Mesenchymal stem cell (in vitro differentiated cells and primary cell): ENCODE data around the gene CMSS1.
A peak's percentile ranks its signal among the peaks of the same experiment; 100 is the strongest.

Source experiments
- DNase-seq: peaks from one replicate; pipeline ENCODE4 v3.0.0-alpha.2; 2013
- H2AFZ ChIP-seq: one replicate; pipeline ENCODE4 v1.6.1; 2013; ENCODE audit warnings: low read depth, mild to moderate bottlenecking, control low read depth, inconsistent platforms, low read length, moderate library complexity
- H2AK5ac ChIP-seq: 2 replicates; pipeline ENCODE4 v1.6.1; 2013; ENCODE audit warnings: low read length, moderate library complexity, mild to moderate bottlenecking, inconsistent platforms; ENCODE audit not compliant: severe bottlenecking
- H2BK120ac ChIP-seq: one replicate; pipeline ENCODE4 v1.6.1; 2013; ENCODE audit warnings: low read depth, mild to moderate bottlenecking, inconsistent platforms, low read length, moderate library complexity
- H2BK12ac ChIP-seq, 2 experiments: one replicate each; pipeline ENCODE4 v1.6.1; 2013; ENCODE audit warnings: inconsistent platforms in 2 of 2, low read length in 2 of 2, mild to moderate bottlenecking in 2 of 2, moderate library complexity in 2 of 2, control low read depth in 1 of 2
- H2BK15ac ChIP-seq: one replicate; pipeline ENCODE4 v1.6.1; 2013; ENCODE audit warnings: mild to moderate bottlenecking, low read depth, inconsistent platforms; ENCODE audit not compliant: poor library complexity, severe bottlenecking
- H2BK5ac ChIP-seq: 2 replicates; pipeline ENCODE4 v1.6.1; 2013; ENCODE audit warnings: low read depth, mild to moderate bottlenecking, low read length, control low read depth, inconsistent platforms; ENCODE audit not compliant: poor library complexity, severe bottlenecking
- H3K14ac ChIP-seq, 2 experiments: one replicate each; pipeline ENCODE4 v1.6.1; 2013; ENCODE audit warnings: inconsistent platforms in 2 of 2, low read length in 2 of 2, control low read depth in 1 of 2, mild to moderate bottlenecking in 1 of 2, moderate library complexity in 1 of 2
- H3K18ac ChIP-seq, 2 experiments: one replicate each; pipeline ENCODE4 v1.6.1; 2013; ENCODE audit warnings: inconsistent platforms in 2 of 2, low read length in 2 of 2, control low read depth in 1 of 2, low read depth in 1 of 2, mild to moderate bottlenecking in 1 of 2
- H3K23ac ChIP-seq, 2 experiments: one replicate each; pipeline ENCODE4 v1.6.1; 2013; ENCODE audit warnings: inconsistent platforms in 2 of 2, low read length in 2 of 2, mild to moderate bottlenecking in 2 of 2, moderate library complexity in 2 of 2, control low read depth in 1 of 2
- H3K27ac ChIP-seq: 2 replicates; pipeline ENCODE4 v1.5.1; 2013; ENCODE audit warnings: mild to moderate bottlenecking, moderate library complexity, low read length, control low read depth, inconsistent platforms; ENCODE audit not compliant: poor library complexity, severe bottlenecking
- H3K27me3 ChIP-seq, 2 experiments: 2 replicates each; pipeline versions ENCODE4 v1.6.1 to v1.7.0; 2013; ENCODE audit warnings: low read length in 2 of 2, mild to moderate bottlenecking in 2 of 2, moderate library complexity in 2 of 2, control low read depth in 1 of 2, inconsistent platforms in 1 of 2; ENCODE audit not compliant: control insufficient read depth in 1 of 2, insufficient read depth in 1 of 2
- H3K36me3 ChIP-seq, 2 experiments: 2 replicates each; pipeline versions ENCODE4 v1.6.1 to v1.7.0; 2013; ENCODE audit warnings: low read length in 2 of 2, control low read depth in 1 of 2, inconsistent platforms in 1 of 2, low read depth in 1 of 2, mild to moderate bottlenecking in 1 of 2; ENCODE audit not compliant: insufficient read depth in 2 of 2, control insufficient read depth in 1 of 2
- H3K4ac ChIP-seq, 2 experiments: one replicate each; pipeline ENCODE4 v1.6.1; 2013; ENCODE audit warnings: inconsistent platforms in 2 of 2, low read length in 2 of 2, mild to moderate bottlenecking in 2 of 2, moderate library complexity in 2 of 2, control low read depth in 1 of 2, low read depth in 1 of 2
- H3K4me1 ChIP-seq: 2 replicates; pipeline ENCODE4 v1.6.1; 2013; ENCODE audit warnings: low read depth, low read length, control low read depth; ENCODE audit not compliant: control insufficient read depth, insufficient read depth
- H3K4me2 ChIP-seq: 2 replicates; pipeline ENCODE4 v1.6.1; 2013; ENCODE audit warnings: low read length, mild to moderate bottlenecking, inconsistent platforms; ENCODE audit not compliant: poor library complexity, severe bottlenecking
- H3K4me3 ChIP-seq, 2 experiments: 2 replicates each; pipeline versions ENCODE4 v1.5.1 to v1.7.0; 2013; ENCODE audit warnings: low read length in 2 of 2, mild to moderate bottlenecking in 2 of 2, control low read depth in 1 of 2, low read depth in 1 of 2; ENCODE audit not compliant: insufficient read depth in 1 of 2
- H3K79me1 ChIP-seq: replicated peaks from 2 replicates; pipeline ENCODE4 v1.6.1; 2013; ENCODE audit warnings: mild to moderate bottlenecking, control low read depth, low read length, inconsistent platforms; ENCODE audit not compliant: poor library complexity, severe bottlenecking
- H3K9ac ChIP-seq: 2 replicates; pipeline ENCODE4 v1.7.0; 2013; ENCODE audit warnings: mild to moderate bottlenecking, low read length, moderate library complexity
- H3K9me3 ChIP-seq: 2 replicates; pipeline ENCODE4 v1.7.0; 2013; ENCODE audit warnings: mild to moderate bottlenecking, low read length; ENCODE audit not compliant: control insufficient read depth
- H4K8ac ChIP-seq: one replicate; pipeline ENCODE4 v1.6.1; 2013; ENCODE audit warnings: inconsistent platforms, mild to moderate bottlenecking, low read length, moderate library complexity
- H4K91ac ChIP-seq: one replicate; pipeline ENCODE4 v1.6.1; 2013; ENCODE audit warnings: mild to moderate bottlenecking, low read length, inconsistent platforms
- WGBS: methylation state at CpG from one replicate; pipeline ENCODE4 v1.1.7; 2013; ENCODE audit warnings: mixed read lengths; 5-methylcytosine and 5-hydroxymethylcytosine counted together

CMSS1 gene

DNA sequence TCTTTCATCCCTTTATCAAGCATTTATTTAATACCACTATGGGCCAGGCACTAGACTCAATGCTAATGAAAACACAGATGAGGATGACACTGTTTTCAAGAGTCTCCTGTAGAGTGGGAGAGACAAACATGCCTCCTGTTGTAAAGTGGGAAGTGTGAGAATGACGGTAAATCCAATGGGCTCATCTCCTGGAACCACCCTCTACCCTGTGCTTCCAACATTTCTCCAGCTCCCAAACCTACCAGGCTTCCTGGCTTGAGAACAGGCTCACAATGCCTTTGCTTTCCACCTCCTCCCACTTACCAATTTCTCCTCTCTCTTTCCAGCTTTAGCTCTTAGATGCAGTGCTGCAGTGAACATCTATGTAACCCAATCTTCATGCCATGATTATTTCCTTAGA is 389.0 kb downstream of the CMSS1 start:
- Histone ChIP-seq H3K36me3 (no peaks in the 10 kb centered on the region), H3K27ac (no peak overlapping the region), H4K91ac (peak overlapping the region; percentile 89), H3K4me3 (no peak overlapping the region), H4K8ac (peak overlapping the region; percentile 41), H3K4me1 (no peaks in the 10 kb centered on the region), H3K9ac (no peak overlapping the region), H3K14ac (no peak overlapping the region), H2BK120ac (no peak overlapping the region), H2BK12ac (peak overlapping the region; percentile 75 to 93), H3K79me1 (no peaks in the 10 kb centered on the region), H2AK5ac (no peak overlapping the region), H3K23ac (no peak overlapping the region), H2BK15ac (no peak overlapping the region), H2BK5ac (no peak overlapping the region), H3K18ac (peak overlapping the region in 1 of 2 experiments; percentile 54), H3K4ac (no peak overlapping the region), H2AFZ (no peak overlapping the region), H3K27me3 (no peaks in the 10 kb centered on the region), H3K9me3 (peaks cover 3% of the 10 kb centered on the region), H3K4me2 (no peak overlapping the region)
- no peak for DNase-seq
- WGBS, result 94% methylated on average over 1 of the region's 1 CpG

DNA sequence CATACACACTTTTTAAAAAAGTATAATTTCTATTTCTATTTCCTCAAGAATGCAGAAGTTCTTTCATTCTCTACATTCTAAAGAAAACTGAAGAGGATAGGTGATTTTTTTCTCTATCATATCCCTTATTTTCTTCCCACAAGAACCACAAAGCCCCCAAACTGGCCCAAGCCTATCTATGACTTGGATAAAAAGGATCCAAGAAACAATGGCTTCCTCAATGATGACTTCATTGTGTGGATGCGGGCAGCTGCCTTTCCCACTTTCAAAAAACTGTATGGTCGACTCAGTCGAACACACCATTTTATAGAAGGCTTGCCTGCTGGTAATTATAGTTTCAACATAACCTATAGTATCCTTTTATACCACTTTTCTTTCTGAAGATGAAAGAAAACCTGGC is 390.2 kb downstream of the CMSS1 start:
- no peak for DNase-seq
- Histone ChIP-seq H2AFZ (no peak overlapping the region), H4K8ac (no peak overlapping the region), H3K14ac (no peak overlapping the region), H3K4me3 (no peak overlapping the region), H3K36me3 (no peaks in the 10 kb centered on the region), H4K91ac (no peak overlapping the region), H3K27me3 (no peaks in the 10 kb centered on the region), H3K79me1 (no peaks in the 10 kb centered on the region), H2BK5ac (no peak overlapping the region), H2BK12ac (peak overlapping the region in 1 of 2 experiments; percentile 94), H3K4ac (no peak overlapping the region), H2BK120ac (no peak overlapping the region), H3K23ac (no peak overlapping the region), H3K18ac (no peak overlapping the region), H2BK15ac (no peak overlapping the region), H3K9me3 (peaks cover 3% of the 10 kb centered on the region), H3K9ac (no peak overlapping the region), H3K4me2 (no peak overlapping the region), H2AK5ac (no peak overlapping the region), H3K27ac (no peak overlapping the region), H3K4me1 (no peaks in the 10 kb centered on the region)
- WGBS, result 91% methylated on average over 1 of the region's 3 CpGs

DNA sequence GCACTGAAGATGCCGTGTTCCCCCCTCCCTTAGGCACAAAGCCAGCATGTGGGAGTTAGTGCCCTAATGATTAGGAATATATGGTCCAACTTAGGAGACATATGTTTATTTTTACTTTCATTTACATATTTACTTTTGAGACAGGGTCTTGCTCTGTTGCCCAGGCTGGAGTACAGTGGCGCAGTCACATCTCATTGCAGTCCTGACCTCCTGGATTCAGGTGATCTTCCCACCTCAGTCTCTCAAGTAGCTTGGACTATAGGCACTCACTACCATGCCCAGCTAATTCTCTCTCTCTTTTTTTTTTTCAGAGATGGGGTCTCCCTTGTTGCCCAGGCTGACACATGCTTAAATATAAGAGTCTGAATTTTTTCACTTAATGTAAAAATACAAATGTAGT is 391.5 kb downstream of the CMSS1 start:
- no peak overlapping the region for H2BK15ac ChIP-seq
- H4K91ac ChIP-seq, result peak overlapping the region; percentile 92
- no peak overlapping the region for H4K8ac ChIP-seq
- no peak overlapping the region for H3K9ac ChIP-seq
- no peaks in the 10 kb centered on the region for H3K9me3 ChIP-seq
- no peaks in the 10 kb centered on the region for H3K27me3 ChIP-seq
- no peak overlapping the region for H2AK5ac ChIP-seq
- H3K18ac ChIP-seq, result peak overlapping the region; percentile 77 to 90
- no peaks in the 10 kb centered on the region for H3K36me3 ChIP-seq
- peak overlapping the region; percentile 93 to 100 for H2BK12ac ChIP-seq
- H3K79me1 ChIP-seq, result no peaks in the 10 kb centered on the region
- H3K4me2 ChIP-seq, result no peak overlapping the region
- no peak overlapping the region for H3K23ac ChIP-seq
- H2AFZ ChIP-seq, result no peak overlapping the region
- peak overlapping the region in 1 of 2 experiments; percentile 96 for H3K4ac ChIP-seq
- no peak overlapping the region for H3K27ac ChIP-seq
- H3K14ac ChIP-seq, result no peak overlapping the region
- DNase-seq, result no peak
- no peaks in the 10 kb centered on the region for H3K4me1 ChIP-seq
- no peak overlapping the region for H2BK5ac ChIP-seq
- 93% methylated on average over 2 of the region's 2 CpGs for WGBS
- H2BK120ac ChIP-seq, result peak overlapping the region; percentile 39
- H3K4me3 ChIP-seq, result no peak overlapping the region

DNA sequence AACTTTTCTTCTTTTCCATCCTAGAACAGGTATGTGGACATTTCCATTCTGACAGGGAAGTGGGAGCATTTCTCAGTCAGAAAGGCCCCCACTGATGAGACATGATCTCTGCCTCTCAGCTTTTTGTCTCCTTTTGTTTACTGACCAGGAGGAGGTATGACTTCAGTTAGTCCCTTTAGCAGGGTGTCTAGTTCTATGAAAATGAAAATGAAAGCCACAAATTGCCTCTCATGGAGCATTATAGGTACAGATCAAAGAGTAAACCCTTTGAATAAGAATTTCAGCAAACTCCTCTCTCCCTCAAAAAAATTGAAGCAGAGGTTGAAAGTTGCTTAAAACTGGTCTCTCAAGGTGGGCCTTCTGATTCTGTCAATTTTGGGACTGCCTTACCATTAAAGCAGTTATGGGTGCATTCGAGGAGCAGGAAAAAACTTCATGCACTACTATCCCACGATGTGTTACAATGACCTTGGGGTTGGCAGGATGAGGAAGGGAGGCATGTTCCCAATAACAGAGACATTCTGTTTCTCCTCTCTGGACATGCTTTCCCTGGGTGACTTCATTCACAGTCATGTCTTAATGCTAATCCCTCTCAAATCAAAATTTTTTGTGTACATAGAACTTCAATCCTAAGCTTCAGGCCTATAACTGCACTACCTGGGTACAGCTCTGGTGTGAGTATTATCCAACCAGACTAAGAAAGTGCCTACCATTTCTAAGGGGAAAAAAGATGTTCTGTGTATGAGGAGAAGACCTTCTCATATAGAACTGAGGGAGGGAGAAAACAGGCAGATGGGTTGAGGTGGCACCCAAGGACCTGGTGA is 392.5 kb downstream of the CMSS1 start:
- Histone ChIP-seq H2AK5ac (no peak overlapping the region), H3K27me3 (no peaks in the 10 kb centered on the region), H3K4me3 (peak overlapping the region in 1 of 2 experiments; percentile 17), H3K4ac (peak overlapping the region; percentile 98), H3K18ac (peak overlapping the region; percentile 81 to 94), H3K4me1 (no peaks in the 10 kb centered on the region), H3K36me3 (no peaks in the 10 kb centered on the region), H2BK15ac (peak overlapping the region; percentile 96), H2AFZ (no peak overlapping the region), H3K9ac (peak overlapping the region; percentile 76), H3K9me3 (no peaks in the 10 kb centered on the region), H3K4me2 (no peak overlapping the region), H3K27ac (no peak overlapping the region), H3K14ac (peak overlapping the region in 1 of 2 experiments; percentile 92), H2BK120ac (peak overlapping the region; percentile 71), H4K8ac (peak overlapping the region; percentile 93), H2BK5ac (no peak overlapping the region), H3K79me1 (no peaks in the 10 kb centered on the region), H4K91ac (peak overlapping the region; percentile 85), H3K23ac (no peak overlapping the region), H2BK12ac (peak overlapping the region; percentile 89 to 97)
- peak; percentile 68 for DNase-seq
- whole genome bisulfite sequencing, result 41% methylated on average over 2 of the region's 2 CpGs
